GM12873 (cell line): Measurements from ENCODE around the gene SYNRG.
A peak's percentile ranks its signal among the peaks of the same experiment; 100 is the strongest.

Experiments used
- TF ChIP-seq, protein P1 (sequence below): IDR thresholded peaks from 2 replicates; pipeline ENCODE4 v1.5.1; 2012; ENCODE audit warnings: low read depth, mild to moderate bottlenecking, moderate library complexity, low read length, control low read depth; ENCODE audit not compliant: insufficient read depth; ENCODE audit errors: missing control alignments

SYNRG gene

DNA sequence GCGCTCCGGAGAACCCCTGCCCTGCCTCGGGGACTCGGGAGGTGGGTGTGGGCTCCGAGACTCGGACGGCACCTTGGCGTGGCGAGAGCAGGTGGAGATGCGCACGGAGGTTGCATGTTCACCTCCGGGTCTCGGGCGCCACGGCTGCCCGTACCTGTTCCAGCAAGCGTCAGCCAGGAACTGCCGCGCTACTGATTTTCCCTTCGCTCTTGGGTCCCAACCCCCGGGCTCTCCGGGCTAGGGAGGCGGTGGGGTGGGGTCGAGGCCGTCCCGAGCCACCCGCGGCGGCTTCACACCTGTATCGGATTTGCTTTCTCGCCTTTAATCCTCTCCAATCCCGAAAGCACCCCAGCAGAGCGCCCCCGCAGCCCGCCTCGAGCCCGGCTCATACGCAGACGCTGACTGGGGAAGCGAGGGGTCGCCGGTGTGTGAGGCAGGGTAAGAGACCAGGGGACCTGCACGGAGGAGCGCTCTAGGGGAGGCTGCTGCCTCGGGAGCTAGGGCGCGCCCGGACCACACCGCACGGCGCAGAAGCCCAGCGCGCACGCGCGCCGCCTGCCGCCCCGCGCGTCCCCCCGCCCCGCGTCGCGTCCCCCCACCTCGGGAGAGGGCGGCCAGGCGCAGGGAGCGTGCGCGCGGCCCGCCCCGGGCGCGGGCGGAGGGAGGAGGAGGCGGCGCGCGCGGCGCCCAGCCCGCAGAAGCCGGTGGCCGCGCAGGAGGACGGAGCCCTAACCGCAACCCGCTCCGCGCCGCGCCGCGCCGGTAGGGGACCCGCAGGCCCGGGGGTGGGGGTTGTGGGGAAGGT, 119.8 kb downstream of the SYNRG start, which contains the start of gene DUSP14:
TSS of gene DUSP14 (plus strand) at position 695 of the 805 bp plus-strand sequence. CDS start 22,382 bp downstream, outside the sequence.
- TF ChIP-seq, protein P1, sequence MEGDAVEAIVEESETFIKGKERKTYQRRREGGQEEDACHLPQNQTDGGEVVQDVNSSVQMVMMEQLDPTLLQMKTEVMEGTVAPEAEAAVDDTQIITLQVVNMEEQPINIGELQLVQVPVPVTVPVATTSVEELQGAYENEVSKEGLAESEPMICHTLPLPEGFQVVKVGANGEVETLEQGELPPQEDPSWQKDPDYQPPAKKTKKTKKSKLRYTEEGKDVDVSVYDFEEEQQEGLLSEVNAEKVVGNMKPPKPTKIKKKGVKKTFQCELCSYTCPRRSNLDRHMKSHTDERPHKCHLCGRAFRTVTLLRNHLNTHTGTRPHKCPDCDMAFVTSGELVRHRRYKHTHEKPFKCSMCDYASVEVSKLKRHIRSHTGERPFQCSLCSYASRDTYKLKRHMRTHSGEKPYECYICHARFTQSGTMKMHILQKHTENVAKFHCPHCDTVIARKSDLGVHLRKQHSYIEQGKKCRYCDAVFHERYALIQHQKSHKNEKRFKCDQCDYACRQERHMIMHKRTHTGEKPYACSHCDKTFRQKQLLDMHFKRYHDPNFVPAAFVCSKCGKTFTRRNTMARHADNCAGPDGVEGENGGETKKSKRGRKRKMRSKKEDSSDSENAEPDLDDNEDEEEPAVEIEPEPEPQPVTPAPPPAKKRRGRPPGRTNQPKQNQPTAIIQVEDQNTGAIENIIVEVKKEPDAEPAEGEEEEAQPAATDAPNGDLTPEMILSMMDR: peak; percentile 3

DNA sequence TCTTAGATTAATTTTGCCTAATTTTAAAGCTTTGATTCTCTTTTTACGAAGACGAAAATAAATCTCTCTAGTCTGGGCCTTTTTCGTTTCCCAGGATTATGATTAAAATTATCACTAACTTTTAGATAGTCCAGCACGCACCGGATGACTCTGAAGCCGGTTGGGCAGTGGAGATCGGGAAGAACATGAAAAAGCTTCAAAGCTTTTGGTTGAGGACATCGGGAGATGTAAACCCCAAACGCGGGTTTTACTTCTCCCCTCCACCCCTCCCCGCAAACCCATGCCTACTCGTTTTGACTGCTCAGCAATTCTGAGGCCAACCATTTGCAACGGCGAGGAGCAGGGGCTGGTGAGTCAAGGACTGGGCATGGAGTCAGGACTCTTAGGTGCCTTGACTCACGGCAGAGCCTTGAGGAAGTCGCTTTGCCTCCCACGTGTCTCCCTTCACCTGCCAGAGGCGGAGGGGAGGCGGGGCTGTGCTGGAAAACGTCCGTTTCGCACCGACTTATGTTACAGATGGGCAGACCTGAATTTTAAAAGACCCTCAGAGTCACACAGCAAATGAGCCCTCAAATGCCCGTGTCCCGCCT, 120.5 kb downstream of the SYNRG start:
- TF ChIP-seq, protein P1: no peak

DNA sequence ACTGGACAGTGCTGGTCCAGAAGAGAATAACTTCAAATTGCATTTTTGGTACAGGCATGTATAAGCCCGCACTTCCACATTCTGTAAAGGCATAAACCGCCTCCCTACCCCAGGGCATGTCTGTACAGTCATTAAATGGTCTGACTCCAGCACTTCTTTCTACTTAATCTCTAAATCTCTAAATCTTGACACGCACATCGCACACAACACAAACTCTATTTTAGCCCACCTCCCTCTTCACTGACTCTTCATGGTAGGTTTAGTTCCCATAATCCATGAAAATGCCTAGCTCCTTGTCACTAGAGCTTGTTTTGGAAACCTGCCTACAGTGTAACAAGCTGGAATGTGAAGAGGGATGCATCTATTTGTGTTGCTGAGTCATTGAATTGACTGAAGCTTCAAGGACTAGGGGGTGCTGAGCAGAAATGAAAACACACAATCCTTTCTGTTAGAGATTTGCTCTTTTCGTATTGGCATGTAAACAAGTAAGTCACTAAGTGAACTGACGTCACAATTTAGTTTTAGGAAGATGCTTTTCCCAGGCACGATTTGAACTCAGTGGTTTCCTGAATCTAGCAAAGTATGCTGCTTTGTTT, 121.1 kb downstream of the SYNRG start:
- TF ChIP-seq, protein P1: no peak

DNA sequence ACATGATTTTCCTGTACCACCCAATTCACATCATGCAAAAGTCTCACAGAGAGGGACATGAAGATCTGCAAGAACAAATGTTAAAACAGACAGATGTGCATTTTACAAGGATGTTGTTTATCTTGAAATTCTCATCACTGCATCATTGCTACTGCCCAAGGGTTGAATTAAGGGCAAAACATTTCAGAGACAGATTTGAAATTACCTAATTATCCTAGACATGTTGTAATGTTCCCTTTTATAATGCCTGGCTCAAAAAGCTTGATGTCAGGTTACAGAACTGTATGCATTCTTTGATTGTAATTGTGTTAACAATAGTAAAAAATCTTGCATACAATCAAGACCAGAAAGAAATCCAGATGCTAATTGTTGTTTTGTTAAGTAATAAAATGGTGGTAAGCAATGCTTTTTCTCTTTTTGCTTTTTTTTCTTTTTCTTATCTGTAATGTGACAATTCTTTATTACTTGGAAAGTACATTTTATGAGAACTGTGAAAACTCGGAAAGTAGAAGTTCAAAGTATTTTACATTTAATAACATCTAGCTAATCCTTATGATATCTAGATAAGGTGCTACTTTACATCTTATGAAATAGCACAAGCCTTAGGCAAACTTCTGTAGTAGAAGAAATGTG, 123.2 kb downstream of the SYNRG start:
- TF ChIP-seq, protein P1: no peak

DNA sequence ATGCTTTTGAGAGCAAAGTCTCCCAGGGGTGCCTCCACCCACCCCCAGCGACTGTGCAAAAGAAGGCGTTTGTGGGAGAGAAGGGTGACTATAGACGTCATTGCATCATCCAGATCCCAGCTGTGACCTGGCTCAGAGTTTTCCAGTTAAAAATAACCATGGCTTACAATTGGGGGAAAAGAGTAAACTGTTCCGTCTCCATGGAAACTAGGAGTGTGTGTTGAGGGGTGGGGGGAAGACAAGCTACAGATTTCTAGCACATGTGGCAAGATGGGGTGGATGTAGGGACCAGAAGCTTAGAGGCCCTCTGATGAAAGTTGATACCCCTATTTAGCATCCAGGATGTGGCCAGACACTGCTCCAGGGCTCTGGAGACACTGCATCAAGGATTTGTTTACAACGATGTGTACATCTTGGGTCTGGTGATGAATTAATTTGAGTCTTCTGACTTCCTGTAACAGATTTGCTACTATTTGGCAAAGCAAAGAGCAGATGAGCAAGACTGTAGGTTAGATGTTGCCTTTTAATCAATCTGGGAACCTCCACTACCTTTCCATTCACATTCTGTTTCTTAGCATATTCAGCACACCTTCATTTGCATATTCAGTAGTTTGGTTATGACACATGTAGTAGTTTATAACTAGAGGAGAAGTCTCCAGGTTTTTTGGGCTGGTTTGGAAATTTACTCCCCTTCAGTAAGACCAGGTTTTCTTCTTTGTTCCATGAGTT, 125.7 kb downstream of the SYNRG start:
- TF ChIP-seq, protein P1: no peak

DNA sequence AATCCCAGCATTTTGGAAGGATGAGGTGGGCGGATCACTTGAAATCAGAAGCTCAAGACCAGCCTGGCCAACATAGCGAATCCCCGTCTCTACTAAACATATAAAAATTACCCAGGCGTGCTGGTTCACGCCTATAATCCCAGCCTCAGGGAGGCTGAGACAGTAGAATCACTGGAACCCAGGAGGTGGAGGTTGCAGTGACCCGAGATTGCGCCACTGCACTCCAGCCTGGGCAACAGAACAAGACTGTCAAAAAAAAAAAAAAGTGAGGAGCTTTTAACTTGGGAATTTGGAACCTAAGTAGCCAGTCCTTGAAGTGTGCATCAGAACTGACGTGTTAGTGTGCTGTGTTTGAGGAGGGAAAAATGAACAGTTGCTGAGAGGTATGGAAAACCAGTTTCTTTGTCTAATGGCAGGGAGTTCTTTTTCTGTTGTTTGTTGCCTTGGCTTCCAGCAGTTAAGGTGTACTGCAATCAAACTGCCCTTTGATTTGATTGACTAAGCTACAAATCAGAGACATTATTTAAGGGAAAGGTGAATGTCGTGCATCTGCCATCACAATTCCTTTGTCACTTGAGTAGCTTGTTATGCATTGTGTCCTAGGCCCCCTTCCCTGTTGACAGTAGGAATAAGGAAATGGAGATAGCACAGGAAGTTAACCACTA, 128.1 kb downstream of the SYNRG start:
- TF ChIP-seq, protein P1: no peak
